Heart left ventricle (tissue), 13 donors: ENCODE results near the gene HOXB3.

Experiments used
- CTCF ChIP-seq, 12 donors: fragments of 200-600 bp; sonication (generic) in 4 of 12; IDR thresholded peaks; one replicate each; pipeline versions ENCODE4 v1.5.0 to v1.8.0; 2018 to 2022; ENCODE audit warnings: antibody characterized with exemption in 12 of 12, mild to moderate bottlenecking in 5 of 12
- POLR2A ChIP-seq, 2 donors: fragments of 450-650 bp; IDR thresholded peaks; one replicate each; pipeline ENCODE4 v1.6.1; 2017; ENCODE audit warnings: antibody characterized with exemption in 2 of 2, mild to moderate bottlenecking in 2 of 2, moderate library complexity in 2 of 2
- donor health status: ischemic (EF 13 %, LVEDD 7.1; RV severe dilation, severe dysfunction).
- donor health status: DM: no; HTN: yes; CAD: no.
- donor health status: DM: no; HTN: no; CAD: no.
- donor health status: ischemic (EF 25% LVEDD 6.9; RV normal size, moderate dysfunction).
- donor health status: ischemic (EF 25% LVEDD 5.7; RV mildly dilated, moderate dysfunction).
- donor health status: ischemic (EF 35%, LVEDD 5.7; RV mildly dilated, moderate dysfunction).
- donor health status: nonischemic (EF 11% LVEDD 7.7; RV severe dilation, severe dysfunction).
- donor health status: DM: yes; HTN: yes; CAD: no.
- donor health status: PGD.
- donor health status: ischemic (EF 29% LVEDD 5.4; RV normal size, mild dysfunction).
- donor health status: nonischemic (EF 23%, LVEDD 6.1; RV moderate dilation, normal function).

GRCh38 chr17:48542698-48543106, 47.3 kb downstream of the HOXB3 start:
- TF ChIP-seq CTCF (IDR thresholded peaks at IDR 0.05) (no peak), POLR2A (IDR thresholded peaks at IDR 0.05) (no peak)
